Measurements from ENCODE around the gene AMOTL1.
"Not testable (repeated sequence)": the region's sequence is repeated elsewhere in the genome, so short reads cannot be mapped to it uniquely, and the experiment has no call there.

Gene AMOTL1

DNA sequence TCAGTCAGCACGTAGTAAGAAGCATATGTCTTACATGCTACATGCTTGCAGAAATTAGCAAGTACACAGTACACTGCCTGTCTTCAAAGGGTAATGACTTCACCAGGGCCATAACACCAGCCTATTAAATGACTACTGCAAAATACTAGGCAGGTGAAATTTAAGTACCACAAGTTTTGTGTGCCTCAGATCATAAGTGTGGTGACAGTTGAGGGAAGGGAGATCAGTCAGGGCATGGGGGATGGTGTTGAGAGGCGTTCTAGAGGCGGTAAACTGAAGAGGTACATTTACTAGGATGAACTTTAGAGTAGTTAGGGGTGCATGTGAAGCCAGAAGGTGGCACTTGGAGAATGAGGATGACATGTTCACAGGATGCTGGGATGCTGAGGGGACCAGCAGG, 22.0 kb downstream of the AMOTL1 start:
- DNase-seq (ENCODE audit: extremely low spot score, insufficient read length, low read depth) (no peak), FAIRE-seq (no peak)

GRCh38 chr11:94790661-94791180, 22.6 kb downstream of the AMOTL1 start:
- DNase-seq (ENCODE audit: extremely low spot score, insufficient read length, low read depth) (no peak), FAIRE-seq (no peak)

DNA sequence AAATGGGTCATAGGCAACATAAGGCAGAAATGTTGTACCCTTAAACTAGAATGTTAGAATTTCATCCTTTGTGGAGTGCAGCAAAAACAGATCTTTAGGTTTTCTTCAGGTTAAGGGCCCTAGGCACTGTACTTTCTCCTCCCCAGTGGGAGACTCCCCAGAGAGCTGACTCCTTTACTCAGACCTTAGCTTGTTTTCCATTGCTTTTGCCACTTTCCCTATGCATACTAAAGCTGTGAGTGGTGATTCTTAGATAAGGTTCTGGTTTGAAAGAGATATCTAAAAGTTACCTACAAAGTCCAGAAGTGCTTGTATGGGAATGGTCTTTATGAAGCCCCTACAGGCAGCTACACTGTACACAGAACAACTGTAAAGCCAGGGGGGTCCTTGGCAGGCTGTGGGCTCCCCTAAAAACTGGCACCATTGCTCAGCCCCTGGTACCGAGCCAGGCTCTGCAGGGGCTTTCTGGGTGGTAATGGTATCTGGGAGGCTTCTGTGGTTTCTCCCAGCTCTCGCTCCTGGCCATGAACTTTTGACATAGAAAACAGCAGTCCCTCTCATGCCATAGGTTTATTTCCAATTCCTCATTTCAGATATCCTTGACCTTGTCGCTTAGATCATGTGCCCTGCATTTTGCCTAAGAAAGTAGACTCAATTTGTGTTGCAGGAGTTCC, 23.2 kb downstream of the AMOTL1 start:
- no peak for DNase-seq (ENCODE audit: extremely low spot score, insufficient read length, low read depth)
- no peak for FAIRE-seq

DNA sequence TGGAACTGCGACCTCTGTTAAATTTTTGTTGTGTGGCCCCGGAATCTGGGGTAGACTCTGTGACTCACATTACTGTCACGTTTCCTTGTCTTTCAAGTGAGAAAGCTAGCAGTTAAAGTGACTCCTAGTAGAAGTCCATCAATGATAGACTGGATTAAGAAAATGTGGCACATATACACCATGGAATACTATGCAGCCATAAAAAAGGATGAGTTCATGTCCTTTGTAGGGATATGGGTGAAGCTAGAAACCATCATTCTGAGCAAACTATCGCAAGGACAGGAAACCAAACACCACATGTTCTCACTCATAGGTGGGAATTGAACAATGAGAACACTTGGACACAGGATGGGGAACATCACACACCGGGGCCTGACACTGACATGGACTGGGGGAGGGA, 23.8 kb downstream of the AMOTL1 start:
- FAIRE-seq; DNase-seq (ENCODE audit: extremely low spot score, insufficient read length, low read depth): not testable (repeated sequence)

DNA sequence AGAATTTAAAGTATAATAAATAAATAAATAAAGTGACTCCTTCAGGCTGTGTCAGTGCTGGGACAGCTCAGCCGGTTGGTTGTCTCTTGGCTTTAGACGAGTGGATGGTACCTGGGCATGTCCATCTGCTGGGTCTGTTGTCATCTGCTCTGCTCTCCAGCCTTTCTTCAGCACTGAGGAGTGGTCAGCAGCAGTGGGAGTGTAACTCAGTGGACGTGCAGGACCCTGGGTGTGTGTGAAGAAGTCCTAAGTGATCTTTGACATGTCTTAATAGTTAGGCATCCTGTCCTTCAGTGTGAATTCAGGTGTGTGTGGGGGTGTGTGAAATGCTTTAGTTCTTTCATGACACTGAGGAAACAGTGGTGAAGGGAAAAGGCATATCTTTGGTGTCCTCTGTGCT, 24.3 kb downstream of the AMOTL1 start:
- FAIRE-seq (no peak), DNase-seq (ENCODE audit: extremely low spot score, insufficient read length, low read depth) (no peak)

DNA sequence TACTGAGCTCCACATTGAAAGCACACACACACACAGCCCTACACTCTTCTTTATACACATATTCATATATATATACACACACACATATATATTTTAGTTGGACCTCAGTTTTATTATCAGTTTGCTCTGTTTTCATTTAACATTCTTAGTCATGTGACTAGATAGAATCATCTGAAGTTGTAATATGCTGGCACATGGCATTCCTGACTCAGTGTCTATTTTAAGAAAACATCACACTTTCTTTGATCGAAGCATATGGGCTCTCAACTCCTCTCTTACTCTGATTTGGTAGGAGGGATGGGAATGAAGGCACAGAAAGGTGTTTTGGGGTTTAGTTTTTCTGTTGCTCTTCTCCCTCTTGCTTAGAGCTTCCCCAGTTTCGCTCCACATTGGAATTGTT, 24.8 kb downstream of the AMOTL1 start:
- DNase-seq (ENCODE audit: extremely low spot score, insufficient read length, low read depth) (no peak), FAIRE-seq (no peak)

DNA sequence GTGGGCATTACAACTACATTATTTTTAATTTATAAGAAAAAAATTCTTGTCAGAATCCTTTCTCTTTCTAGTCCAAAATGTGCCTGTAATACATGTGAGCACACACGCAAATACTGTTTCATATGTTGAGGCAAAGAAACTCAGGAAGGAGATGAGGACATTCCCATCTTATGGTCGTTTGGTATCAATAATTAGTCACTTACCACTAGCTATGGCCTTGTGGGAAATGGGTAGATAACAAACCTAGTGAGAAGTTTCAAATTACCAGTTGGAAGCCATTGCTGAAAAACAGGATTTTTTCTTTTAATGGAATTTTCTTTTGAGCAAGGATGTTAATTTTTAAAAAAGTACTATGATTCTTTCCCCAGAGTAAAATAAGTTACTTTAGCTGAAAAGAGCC, 25.7 kb downstream of the AMOTL1 start:
- DNase-seq (ENCODE audit: extremely low spot score, insufficient read length, low read depth) = no peak
- FAIRE-seq = no peak

DNA sequence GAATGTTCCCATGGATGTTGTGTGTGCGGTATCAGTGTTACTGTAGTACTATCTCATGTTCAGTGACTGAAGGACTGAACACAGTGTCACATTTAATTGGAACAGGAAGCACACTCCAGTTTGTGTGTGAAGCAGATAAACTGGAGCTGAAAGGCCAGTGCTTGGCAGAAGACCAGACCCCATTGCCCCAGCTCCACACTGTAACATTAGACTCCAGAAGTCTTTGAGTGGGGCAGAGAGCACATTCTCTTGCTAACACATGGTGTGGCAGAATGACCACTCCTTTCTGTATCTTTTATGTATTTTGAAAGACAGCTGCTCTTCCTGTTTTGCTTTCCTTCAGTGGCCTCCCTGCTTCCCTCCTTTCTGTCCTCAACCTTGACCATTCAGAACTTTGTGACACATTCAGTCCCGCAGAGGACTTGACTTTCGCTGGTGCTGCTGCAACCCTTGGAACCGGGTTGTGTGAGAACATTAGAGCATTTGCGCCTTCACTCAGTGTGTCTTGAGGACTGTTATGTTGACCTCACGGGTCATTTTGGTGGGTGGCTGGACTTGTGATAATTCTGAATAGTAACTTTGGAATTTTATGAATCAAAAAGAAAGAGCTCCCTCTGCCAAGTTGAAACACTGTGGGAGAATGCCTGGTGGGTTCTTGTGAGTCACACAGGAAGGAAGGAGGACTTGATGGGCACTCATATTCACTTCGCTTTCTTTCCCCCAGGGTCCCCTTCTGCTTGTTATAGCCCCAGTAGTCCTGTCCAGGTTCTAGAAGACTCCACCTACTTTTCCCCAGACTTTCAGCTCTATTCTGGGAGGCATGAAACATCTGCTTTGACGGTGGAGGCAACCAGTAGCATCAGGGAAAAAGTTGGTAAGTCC, 26.4 kb downstream of the AMOTL1 start:
- FAIRE-seq = no peak
- DNase-seq (ENCODE audit: extremely low spot score, insufficient read length, low read depth) = no peak

- DNase-seq (ENCODE audit: extremely low spot score, insufficient read length, low read depth) (no peak), FAIRE-seq (no peak)
These were observed 27.5 kb downstream of the AMOTL1 start for GRCh38 chr11:94795476-94796189.

DNA sequence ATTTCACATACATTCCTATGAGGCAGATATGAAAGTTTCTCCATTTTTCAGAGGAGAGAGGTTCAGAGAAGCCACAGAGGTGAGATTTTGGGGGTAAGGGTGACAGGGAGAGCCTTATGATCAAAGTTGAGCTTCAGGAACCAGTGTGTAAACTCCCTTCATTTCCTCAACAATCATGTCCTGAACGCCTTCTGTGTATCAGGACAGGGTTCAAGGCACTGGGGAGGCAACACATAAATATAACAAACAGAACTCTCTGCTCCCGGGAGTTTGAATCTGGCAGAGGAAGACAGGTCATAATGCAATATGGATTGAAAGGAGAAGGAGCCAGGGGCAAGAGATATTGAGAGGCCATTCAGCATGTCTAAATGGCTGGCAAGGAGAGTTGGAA, 28.0 kb downstream of the AMOTL1 start:
- FAIRE-seq = no peak

GRCh38 chr11:94796863-94797262, 28.7 kb downstream of the AMOTL1 start:
- DNase-seq (ENCODE audit: extremely low spot score, insufficient read length, low read depth) (no peak), FAIRE-seq (no peak)

More for the DNA sequence above, 28.0 kb downstream of the AMOTL1 start:
- DNase-seq (ENCODE audit: extremely low spot score, insufficient read length, low read depth) = no peak

- FAIRE-seq = no peak
- DNase-seq (ENCODE audit: extremely low spot score, insufficient read length, low read depth) = no peak
These were observed 31.6 kb downstream of the AMOTL1 start for GRCh38 chr11:94799726-94800125.

- FAIRE-seq (no peak), DNase-seq (ENCODE audit: extremely low spot score, insufficient read length, low read depth) (no peak)
These were observed 32.3 kb downstream of the AMOTL1 start for GRCh38 chr11:94800414-94800813.

GRCh38 chr11:94801866-94802460, 33.8 kb downstream of the AMOTL1 start:
- FAIRE-seq (no peak), DNase-seq (ENCODE audit: extremely low spot score, insufficient read length, low read depth) (no peak)

DNA sequence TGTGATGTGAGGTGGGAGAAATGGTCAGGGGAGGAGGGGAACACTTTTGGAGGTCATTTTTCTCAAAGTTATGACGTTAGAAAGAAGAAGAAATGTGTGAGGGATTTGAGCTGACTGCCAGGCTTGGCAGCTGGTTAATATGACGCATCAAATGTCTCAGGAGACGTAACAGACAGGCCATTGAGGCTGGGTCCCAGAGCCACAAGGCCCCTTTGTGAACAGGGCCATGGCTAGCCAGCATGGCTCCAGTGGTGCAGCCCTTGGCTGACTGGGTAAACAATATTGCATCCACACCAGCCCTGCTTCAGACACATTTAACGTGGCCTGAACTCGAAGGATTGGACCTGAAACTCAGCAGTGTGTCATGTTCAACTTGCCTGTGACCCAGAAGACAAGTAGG, 34.3 kb downstream of the AMOTL1 start:
- FAIRE-seq = no peak
- no peak for DNase-seq (ENCODE audit: extremely low spot score, insufficient read length, low read depth)

- DNase-seq (ENCODE audit: extremely low spot score, insufficient read length, low read depth) = no peak
- FAIRE-seq = no peak
These were observed 35.3 kb downstream of the AMOTL1 start for GRCh38 chr11:94803491-94803890.

DNA sequence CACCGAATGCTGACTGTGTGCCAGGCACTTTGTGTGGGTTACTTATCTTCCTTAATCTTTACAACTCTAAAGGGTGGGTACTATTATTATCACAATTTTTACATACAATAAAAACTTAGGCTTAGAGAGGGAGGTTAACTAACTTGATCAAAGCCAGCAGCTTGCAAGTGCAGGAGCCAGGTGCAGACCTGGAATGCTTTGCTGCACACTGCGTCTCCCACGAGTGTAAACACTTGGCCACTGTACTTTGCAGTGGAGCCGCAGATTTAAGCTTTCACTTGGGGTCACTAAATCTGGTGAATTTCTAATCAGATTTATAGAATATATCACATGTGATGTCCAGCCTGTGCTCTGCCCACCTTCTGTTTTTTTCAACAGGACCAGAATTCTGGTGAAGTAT, 36.7 kb downstream of the AMOTL1 start:
- DNase-seq (ENCODE audit: extremely low spot score, insufficient read length, low read depth) (no peak), FAIRE-seq (no peak)

GRCh38 chr11:94806014-94806413, 37.9 kb downstream of the AMOTL1 start:
- FAIRE-seq (no peak), DNase-seq (ENCODE audit: extremely low spot score, insufficient read length, low read depth) (no peak)

- no peak for DNase-seq (ENCODE audit: extremely low spot score, insufficient read length, low read depth)
- FAIRE-seq = no peak
These were observed 38.3 kb downstream of the AMOTL1 start for GRCh38 chr11:94806419-94806818.

DNA sequence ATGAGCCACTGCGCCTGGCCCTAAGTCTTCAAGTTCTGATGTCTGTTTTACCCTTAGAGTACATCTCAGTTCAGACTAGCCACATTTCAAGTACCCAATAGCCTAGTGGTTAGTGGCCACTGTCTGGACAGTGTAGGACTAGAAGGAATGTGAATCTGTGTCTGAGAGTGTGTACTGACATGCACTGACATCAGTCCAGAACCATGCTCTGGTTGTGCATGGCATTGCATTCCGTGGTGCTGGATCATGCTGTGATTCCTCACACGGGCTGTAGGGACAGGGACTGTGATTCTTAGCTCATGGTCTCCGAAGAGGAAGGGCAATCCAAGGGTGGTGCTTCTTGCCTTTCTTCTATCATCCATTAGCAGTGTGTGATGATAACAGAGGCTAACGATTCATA, 41.1 kb downstream of the AMOTL1 start:
- DNase-seq (ENCODE audit: extremely low spot score, insufficient read length, low read depth) (no peak), FAIRE-seq (no peak)

Measured in GM18507 (cell line).